Suppressor macrophage treated with lipopolysaccharide for 1 hour (primary cell): ENCODE results near the gene SDK2.

Source experiments
- DNase-seq, 3 donors: peaks; one replicate each; pipeline ENCODE4 v3.0.0-alpha.2; 2020 to 2022

Gene SDK2

GRCh38 chr17:73354423-73355284 lies 289.6 kb downstream of the SDK2 start:
- DNase-seq: no peak

DNA sequence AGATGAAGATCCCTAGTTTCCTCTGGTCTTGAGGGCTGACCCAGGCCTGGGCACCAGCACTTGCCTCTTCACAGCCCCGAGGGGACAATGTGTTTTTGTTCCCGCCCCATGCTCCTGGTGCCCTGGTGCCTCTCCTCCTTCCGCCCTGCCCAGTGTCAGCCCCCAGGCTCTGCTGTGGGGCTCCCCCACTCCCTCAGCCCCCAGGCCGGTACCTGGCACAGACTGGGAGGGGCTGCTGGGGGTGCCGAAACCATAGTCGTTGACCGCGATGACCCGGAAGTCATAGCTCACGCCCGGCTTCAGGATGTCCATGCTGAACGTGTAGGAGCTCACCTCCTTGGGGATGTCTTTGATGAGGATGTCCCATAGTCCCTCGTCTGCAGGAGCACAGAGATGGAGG lies 292.0 kb downstream of the SDK2 start:
- DNase-seq: no peak

DNA sequence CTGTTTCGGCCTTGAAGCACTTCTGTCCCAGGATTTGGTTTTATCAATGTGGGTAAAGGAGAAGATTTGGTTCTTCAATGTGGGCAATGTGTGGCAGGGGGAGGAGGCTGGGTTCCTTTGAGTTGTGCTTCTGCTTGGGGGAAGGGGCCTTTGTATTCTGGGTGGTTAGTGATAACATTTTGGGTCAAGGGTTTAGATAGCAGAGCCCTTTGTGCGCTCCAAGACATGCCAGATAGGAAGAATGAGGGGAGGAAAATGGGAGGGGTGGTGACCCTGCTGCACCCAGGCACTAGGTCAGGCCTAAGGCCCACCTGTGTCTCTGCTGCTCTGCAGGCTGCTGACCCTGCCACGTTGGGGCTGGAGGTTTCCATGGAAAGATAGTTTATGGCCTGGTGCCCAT lies 292.5 kb downstream of the SDK2 start:
- DNase-seq: no peak

DNA sequence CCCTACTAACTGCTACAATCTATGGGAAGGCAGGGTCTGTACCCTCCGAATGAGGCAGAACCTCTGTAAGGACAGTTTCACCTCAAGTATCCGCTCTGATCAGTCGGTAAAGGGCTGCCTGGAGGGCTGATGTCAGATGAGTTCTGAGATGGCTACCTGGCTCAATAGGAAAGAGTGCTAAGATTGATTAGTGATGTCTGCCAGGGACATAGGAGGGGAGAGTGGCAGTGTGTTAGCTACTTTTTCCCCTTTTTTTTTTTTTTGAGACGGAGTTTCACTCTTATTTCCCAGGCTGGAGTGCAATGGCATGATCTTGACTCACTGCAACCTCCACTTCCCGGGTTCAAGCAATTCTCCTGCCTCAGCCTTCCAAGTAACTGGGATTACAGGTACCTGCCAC lies 293.4 kb downstream of the SDK2 start:
- DNase-seq: no peak

GRCh38 chr17:73349647-73350046 lies 294.6 kb downstream of the SDK2 start:
- DNase-seq: no peak

- DNase-seq: no peak
Observed at GRCh38 chr17:73349138-73349537, 295.1 kb downstream of the SDK2 start.

GRCh38 chr17:73348829-73349095 lies 295.5 kb downstream of the SDK2 start:
- DNase-seq: no peak

DNA sequence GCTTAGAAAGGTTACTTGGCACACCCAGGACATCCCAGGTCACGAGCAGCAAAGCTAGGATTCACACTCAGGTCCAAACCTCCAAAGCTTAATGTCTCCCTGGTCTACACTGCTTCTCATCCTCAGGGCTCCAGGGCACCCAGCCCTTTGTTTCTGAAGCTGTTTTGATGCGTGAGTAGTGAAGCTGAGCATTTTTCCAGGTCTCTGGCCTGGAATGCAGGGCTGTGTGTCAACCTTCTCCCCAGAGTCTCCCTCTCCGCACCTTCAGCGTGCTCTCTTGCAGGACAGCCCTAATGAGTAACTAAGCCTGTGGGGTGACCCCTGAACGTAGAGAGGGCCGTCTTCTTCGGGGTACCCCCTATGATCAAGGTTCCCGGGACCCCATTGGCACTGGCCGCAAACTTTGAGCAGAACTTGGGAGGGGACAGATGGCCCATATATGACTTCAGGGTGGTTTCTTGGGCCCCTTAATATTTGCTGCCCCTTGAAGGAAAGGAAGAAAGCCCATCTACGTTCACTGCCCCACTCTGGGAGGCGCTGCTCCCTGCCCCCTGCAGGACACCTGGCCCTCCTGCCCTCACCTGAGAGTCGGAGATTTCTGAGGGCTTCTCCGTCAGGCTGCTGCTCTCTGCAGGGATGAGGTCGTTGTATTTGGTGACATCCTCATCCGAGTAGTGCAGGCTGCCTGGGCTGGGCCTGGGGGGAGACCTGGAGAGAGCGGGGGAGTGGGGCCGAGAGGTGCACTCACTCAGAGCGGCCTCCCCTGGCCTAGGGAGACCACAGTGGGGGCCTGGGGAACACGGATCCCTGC lies 296.0 kb downstream of the SDK2 start:
- DNase-seq: no peak

DNA sequence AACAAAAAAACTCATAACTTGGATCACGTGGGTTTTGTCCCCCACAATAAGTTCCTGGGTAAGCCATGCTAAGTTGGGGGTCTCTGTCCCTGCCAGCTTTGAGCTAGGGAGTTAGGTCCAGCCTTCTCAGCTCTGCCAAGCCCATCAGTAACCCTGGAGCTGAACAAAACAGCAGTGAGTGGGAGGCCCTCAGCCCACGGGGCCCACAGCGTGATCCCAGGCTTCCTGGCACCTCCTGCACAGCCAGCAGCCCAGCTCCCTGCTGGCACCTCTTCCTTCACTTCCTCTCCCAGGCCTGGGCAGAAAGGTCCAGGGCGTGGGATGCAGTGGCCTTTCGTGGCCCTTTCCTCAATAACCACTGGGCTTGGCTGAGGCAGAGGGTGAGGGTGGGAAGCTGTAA lies 296.9 kb downstream of the SDK2 start:
- peak in 2 of 3 donors; percentile 6 to 20 for DNase-seq

- no peak for DNase-seq
Observed at GRCh38 chr17:73346501-73347162, 297.6 kb downstream of the SDK2 start.

GRCh38 chr17:73343739-73344454 lies 300.3 kb downstream of the SDK2 start:
- no peak for DNase-seq

DNA sequence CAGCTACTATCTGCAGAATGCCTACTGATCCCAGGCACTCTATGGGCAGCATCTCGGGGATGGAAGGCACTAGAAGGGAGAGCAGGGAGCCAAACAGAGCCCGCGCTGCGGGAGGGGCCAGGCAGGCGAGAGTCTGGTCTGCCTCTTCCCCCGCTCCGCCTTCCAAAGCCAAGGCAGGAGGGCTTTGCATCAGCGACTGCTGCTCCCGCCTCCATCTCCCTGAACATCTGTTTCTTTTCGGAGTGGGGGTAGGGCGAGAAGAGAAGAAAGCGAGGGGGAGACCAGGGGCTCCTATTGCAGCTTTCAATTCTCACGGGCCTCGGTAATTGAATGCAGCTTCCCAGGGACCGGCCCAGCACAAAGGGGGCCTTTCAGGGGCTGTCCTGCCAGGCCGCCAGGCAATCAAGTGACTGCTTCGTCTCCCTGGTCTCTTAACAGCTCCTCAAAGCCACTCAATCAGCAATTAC lies 301.0 kb downstream of the SDK2 start:
- no peak for DNase-seq

DNA sequence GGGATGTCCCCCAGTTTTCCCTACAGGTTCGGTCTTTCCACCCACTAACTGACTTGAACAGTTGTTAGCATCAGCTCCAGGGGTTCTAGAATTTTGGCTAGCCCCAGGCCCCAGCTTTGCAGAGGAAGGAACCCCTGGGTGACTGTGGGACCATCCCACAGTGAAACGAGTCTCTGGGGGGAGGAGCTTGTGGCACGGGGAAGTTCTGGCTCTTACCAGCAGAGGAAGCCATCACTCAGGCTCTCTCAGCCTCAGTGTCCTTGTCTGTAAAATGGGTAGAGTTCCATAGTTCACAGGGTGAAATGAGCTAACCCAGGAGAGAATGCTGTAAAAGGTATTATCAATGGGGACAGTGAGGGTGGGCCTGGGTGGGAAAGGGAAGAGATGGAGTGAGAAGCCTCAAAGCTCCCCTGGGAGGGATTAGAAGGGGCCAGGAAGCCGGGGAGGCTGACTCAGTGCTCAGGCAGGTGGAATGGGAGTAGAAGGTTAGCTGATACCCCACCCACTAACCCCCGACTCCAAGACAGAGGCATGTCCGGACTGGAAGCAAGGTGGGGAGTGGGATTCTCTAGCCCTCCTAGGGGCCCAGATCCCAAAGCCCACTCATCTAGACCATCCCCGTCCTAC lies 301.6 kb downstream of the SDK2 start:
- DNase-seq: peak in 2 of 3 donors; percentile 14 to 39

- DNase-seq: peak; percentile 35 to 81 (median 65)
Observed at GRCh38 chr17:73342050-73342522, 302.2 kb downstream of the SDK2 start.

GRCh38 chr17:73341350-73342049 lies 302.7 kb downstream of the SDK2 start:
- DNase-seq: no peak

DNA sequence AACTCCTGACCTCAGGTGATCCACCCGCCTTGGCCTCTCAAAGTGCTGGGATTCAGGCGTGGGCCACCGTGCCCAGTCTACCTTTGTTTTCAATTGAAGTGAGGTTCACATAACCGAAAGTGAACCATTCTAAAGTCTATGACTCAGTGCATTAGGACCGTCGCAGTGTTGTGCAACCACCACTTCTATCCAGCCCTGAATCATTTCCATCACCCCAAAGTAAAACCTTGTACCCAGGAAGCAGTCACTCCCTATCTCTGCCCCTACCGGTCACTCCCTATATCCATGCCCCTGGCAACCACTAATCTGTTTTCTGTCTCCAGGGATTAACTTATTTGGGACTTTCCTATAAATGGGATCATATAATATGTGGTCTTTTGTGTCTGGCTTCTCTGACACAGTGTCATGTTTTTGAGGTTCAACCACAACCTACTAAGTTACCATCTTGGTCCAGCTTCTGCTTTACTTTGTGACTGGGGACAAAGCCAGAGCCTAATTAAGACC lies 304.1 kb downstream of the SDK2 start:
- peak; percentile 91 to 97 (median 93) for DNase-seq

DNA sequence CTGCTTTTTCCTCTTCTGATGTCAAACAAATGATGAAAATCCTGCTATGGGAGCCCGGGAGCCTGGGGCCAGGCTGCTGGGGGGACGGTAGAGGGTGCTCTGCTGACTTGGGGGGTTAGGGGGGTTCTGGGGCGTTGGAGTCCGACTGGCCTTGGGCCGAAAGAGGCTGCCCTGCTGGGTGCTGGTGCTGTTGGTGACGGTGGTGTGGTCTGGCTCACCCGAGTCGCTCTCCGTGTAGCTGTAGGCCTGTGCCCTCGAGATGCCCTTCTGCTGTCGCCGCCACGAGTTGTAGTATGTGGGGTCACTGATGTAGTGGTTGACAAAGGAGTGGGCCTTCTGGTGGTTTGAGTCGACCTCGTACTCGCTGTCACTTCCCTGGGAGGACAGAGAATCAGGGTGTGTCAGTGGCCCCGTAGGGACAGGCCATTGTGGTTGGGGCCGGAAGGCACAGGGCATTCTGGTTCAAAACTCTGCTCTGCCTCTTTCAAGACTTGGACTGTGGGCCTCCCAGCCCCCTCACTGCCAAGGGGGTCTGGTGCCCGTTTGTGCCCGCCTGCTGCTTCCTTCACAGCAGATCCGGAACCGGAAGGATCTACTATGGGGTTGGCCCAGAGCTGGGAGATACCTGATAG lies 305.6 kb downstream of the SDK2 start:
- DNase-seq: no peak

DNA sequence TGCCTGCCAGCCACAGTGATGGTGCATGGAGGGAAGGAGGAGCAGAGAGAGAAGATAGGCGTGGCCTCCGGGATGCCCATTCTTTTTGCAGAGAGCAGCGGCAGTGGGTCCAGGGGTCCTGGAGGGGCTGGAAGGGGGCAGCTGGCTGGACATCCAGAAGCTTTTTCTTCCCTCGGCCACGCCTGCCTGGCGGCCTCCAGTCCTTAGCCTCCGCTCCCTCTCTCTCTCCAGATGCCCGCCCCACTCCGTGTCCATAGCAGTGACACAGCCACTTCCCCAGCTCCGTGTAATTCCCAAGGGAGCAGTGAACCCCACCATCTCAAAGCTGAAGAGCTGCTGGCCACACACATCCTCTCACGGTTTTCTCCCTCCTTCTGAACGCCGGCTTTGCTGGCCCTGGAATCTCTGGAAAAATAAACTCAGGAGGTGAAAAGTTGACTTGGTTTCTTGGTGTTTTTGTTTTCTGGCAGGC lies 306.2 kb downstream of the SDK2 start:
- DNase-seq: no peak

DNA sequence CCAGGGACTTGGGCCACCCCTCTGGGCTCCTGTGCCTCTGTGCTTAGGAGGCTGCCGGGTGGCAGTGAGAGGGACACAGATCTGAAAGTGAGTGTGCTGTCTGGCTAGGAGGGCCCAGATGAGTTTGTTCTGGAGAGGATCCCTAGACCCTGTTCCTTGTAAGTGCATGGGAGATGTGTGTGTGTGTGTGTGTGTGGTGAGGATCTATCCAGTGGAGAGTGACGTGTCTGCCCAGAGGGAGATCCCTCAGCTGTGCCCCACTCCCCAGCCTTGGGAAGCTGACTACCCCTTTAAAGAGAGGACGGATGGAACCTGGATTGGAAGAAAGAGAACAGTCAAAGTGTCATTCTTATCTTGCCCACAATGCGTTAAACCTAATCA lies 306.9 kb downstream of the SDK2 start:
- no peak for DNase-seq

- no peak for DNase-seq
Observed at GRCh38 chr17:73336408-73337329, 307.6 kb downstream of the SDK2 start.
